GM19193 (cell line): ENCODE data around the gene GPT2.

Source experiments
- POLR2A ChIP-seq: IDR thresholded peaks from 4 replicates; pipeline ENCODE4 v1.6.1; 2011; ENCODE audit not compliant: insufficient read depth, insufficient read length; ENCODE audit errors: extremely low read depth

Gene GPT2

DNA sequence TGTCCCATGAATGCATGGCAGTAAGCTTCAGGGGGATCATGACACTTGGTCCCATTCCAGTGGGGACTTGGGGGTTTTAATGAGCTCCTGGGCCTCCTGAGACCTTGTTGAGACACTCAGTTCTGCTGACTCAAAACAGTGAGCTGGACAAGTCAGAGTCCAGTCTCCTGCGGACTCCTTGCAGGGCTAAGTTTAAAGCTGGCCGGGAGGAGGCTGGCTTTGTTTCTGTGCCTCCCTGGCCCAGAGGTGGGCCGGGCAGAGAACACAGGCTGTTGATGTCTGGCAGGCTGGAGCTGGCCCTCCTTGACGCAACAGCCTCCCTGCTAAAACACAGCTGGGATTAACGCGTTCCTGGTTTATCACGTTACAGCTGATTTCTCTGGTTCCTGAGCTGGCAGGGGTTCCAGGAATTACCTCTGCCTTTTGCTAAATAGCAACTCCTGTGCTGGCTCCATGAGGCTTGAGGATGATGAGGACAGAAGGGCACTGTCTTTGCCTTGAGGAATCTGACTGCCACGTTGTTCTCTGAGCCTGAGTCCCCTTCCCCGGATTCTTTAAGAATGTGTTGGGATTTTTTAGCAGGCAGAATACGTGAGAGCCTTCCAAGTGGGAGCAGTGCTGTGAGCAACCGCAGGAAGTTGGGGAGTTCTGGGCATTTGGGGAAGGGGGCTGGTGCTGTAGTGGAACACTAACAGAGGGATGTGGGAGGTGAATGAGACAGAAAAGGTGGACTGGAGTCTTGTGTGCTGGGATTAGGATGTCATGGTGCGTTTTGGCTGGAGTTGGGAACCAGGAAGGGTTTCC is 2.0 kb downstream of the GPT2 start:
- TF ChIP-seq POLR2A, result no peak

GRCh38 chr16:46886764-46887523 is 2.8 kb downstream of the GPT2 start:
- TF ChIP-seq POLR2A, result no peak

DNA sequence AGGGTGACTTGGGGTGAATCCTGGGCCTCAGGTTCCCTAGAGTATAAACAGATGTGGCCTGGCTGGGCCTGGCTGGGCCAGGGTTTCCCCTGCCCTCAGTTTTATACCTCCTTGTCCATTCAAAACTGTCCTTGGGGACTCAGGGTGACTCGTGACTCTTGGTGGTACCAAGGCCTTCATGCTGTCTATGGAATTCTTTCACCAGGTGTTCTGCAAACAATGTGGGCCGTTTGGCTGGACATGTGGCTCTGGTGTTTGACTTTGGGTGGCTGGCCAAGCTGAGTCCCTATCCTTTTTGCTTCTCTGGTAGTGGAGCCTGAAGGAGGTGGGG is 3.3 kb downstream of the GPT2 start:
- TF ChIP-seq POLR2A, result no peak

GRCh38 chr16:46889245-46889941 is 5.2 kb downstream of the GPT2 start:
- TF ChIP-seq POLR2A, result no peak

GRCh38 chr16:46889942-46890300 is 5.8 kb downstream of the GPT2 start:
- no peak for TF ChIP-seq POLR2A

GRCh38 chr16:46891910-46892309 is 7.7 kb downstream of the GPT2 start:
- TF ChIP-seq POLR2A, result no peak

- TF ChIP-seq POLR2A, result no peak
Measured at GRCh38 chr16:46894036-46894672, 10.0 kb downstream of the GPT2 start.

- no peak for TF ChIP-seq POLR2A
Measured at GRCh38 chr16:46895399-46896313, 11.5 kb downstream of the GPT2 start.

DNA sequence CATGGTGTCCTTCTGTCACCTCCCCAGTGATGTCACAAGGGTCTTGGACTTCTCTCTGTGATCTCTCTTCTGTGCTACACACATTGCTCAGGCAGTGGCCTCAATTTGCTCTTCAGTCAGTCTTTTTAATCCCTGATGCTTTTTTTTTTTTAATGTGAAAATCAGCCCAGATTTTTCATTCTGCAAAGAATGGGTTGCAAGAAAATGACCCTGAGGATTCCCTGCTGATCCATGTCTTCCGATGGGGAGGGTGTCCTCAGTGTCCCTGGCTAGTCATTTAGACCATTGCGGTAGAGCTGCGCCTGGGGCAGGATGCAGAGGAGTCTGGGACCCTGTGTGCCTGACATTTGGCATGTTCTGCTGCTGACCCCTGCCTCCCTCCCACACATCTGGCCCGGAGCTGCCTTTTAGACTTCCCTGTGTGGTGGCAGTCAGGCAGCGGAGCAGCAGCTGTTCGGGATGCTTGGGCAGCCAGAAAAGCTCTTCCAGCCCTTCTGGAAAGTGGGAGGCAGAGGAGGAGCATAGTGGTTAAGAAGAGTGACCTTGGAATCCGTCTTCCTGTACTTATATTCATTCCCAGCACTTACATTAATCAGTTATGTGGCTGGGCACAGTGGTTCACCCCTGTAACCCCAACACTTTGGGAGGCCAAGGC is 12.3 kb downstream of the GPT2 start:
- no peak for TF ChIP-seq POLR2A

- TF ChIP-seq POLR2A, result no peak
Measured at GRCh38 chr16:46897471-46897870, 13.3 kb downstream of the GPT2 start.

DNA sequence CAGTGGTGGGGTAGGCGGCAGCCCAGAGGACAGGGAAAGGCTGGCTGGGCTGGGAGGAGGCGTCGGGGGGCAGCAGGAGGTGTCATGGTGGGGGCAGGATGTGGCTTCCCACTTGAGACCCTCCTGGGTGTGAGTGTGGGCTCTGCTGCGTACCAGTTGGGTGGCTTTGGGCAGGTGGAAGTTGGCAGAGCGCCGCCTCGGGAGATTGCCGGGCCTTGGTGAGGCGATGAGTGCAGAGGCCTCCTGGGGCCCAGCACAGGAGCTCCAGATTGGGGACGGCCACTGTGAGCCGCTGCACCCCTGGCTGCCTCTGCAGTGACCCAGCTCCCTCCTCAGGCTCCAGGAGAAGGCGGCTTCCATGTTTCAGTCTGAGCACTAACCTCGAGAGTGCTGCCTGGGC is 13.8 kb downstream of the GPT2 start:
- no peak for TF ChIP-seq POLR2A

DNA sequence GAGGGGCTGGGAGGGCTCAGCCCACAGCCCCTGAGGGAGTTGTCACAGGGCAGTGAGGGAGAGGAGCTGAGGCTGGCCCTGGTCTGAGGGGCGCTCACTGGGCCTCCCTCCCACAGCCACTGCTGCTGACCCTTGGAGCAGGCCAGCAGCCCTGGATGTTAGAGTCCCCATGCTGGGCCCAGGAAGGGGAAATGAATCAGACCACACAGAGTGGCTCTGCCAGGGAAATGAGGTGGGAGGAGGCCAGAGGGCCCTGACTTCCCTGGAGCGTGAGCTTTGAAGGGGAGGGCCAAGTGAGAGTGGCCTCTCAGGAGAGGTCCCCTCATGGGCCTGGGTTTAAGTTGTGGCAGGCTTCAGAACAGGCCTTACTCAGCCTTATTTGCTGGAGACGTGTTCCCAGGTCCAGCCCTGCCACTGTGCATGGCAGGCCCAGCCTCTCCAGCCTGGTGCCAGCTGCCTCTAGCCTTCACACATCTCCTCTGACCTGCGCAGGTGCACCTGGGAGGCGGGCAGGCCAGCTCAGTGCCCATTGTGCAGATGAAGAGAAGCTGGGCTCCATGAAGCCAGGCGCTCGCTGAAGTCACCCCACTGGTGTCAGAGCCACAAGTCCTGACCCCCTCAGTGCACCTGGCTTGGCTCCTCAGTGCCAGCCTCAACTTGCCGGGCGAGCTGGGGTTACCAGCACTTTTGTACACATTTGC is 15.4 kb downstream of the GPT2 start:
- TF ChIP-seq POLR2A, result no peak
